NT2/D1 (cell line): Measurements from ENCODE around the gene TMEM178A.

ENCODE experiments used
- DNase-seq: peaks from one replicate; pipeline ENCODE4 v3.0.0-alpha.2; 2011; ENCODE audit warnings: low read depth, low spot score
- H3K27me3 ChIP-seq: 2 replicates; pipeline ENCODE4 v1.6.0; 2011; ENCODE audit warnings: mild to moderate bottlenecking; ENCODE audit not compliant: insufficient read length, insufficient read depth
- H3K36me3 ChIP-seq: 2 replicates; pipeline ENCODE4 v1.6.1; 2011; ENCODE audit warnings: mild to moderate bottlenecking, low read length, mixed read lengths; ENCODE audit not compliant: insufficient read depth, insufficient read length
- H3K4me1 ChIP-seq: 2 replicates; pipeline ENCODE4 v1.5.1; 2011; ENCODE audit not compliant: insufficient read depth, insufficient read length
- H3K4me3 ChIP-seq: 2 replicates; pipeline ENCODE4 v1.5.1; 2011; ENCODE audit warnings: low read depth; ENCODE audit not compliant: insufficient read length
- H3K9ac ChIP-seq: 2 replicates; pipeline ENCODE4 v1.6.0; 2011; ENCODE audit warnings: low read depth; ENCODE audit not compliant: insufficient read length
- H3K9me3 ChIP-seq: 2 replicates; pipeline ENCODE4 v1.5.1; 2011; ENCODE audit warnings: mild to moderate bottlenecking, low read length; ENCODE audit not compliant: insufficient read depth
- SUZ12 ChIP-seq: IDR thresholded peaks from 2 replicates; pipeline ENCODE4 v1.6.1; 2011; ENCODE audit not compliant: insufficient read length, insufficient read depth; ENCODE audit errors: extremely low read depth
- YY1 ChIP-seq: IDR thresholded peaks from 2 replicates; pipeline ENCODE4 v1.6.1; 2011; ENCODE audit not compliant: insufficient read length, insufficient read depth
- ZNF274 ChIP-seq: IDR thresholded peaks from 2 replicates; pipeline ENCODE4 v1.6.1; 2011; ENCODE audit warnings: mild to moderate bottlenecking, low read depth, low read length

TMEM178A gene

DNA sequence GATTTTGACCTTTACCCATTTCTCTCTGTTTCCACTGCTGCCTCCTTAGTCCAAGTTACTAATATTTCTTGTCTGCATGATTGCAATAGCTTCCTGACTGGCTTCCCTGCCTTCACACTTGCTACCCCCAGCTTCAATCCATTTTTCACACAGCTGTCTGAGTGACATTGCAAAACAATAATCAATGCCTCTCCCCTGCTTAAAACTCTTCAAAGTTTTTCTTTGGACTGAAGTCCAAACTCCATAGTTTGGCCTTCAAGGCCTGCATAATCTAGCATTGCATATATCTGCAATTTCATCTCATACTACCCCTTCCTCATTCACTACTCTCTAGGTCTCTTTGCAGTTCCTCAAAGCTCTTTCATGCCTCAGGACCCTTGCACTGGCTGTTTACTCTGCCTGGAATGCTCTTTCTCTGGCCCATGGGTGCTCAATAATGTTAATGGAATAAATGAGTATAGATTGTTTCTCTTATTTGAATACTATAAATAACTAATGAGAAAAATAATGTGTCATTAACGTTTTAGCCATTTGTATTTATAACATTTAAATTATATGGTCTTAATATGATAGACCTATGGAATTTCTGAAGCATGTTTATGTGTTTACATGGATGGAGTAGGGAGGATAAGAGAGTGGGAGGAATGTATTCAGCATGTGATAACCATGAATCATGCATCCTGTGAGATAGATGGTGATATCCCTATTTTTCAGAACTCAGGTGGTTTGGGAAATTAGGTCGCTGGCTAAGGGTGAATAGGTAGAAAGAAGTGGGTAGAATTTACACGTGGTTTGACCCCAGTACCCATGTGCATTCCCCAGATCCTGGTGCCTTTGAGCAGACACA lies 5.7 kb upstream of the TMEM178A start:
- H3K4me1 ChIP-seq, result no peaks in the 10 kb centered on the region

DNA sequence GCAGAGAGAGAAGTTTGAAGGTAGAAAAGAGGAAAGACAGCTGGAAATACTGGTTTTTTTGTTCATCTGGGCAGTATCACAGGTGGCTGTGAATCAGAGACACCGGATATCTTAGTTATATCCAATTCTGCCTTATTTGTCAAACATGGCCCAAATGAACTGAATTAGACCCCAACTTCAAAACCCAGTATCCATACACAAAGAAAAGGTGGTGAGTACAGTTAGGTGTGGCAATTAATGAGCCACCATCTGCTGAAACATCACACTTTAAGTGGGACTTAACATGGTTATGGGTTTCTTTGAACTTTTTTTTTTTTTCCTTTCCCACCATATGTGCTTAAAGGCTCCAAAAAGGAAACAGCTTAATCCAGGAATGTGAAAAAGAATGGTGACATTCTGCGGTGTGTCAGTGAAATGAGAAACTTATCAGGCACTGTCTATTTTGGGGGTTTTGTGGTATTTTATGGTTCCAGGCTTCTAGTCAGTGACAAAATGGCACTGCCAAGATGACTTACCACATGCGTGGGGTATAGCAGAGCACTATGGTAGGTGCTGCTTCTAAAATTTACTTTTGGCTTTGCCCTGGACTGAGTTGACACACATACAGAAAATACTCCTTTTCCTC lies 5.0 kb upstream of the TMEM178A start:
- H3K4me3 ChIP-seq, result no peak overlapping the region
- peaks cover 17% of the 10 kb centered on the region for H3K27me3 ChIP-seq
- no peaks in the 10 kb centered on the region for H3K9me3 ChIP-seq
- H3K36me3 ChIP-seq, result no peaks in the 10 kb centered on the region
- no peak for DNase-seq
- H3K9ac ChIP-seq, result no peak overlapping the region
- no peaks in the 10 kb centered on the region for H3K4me1 ChIP-seq
- TF ChIP-seq YY1 (no peak), SUZ12 (no peak), ZNF274 (no peak)

More for the DNA sequence above, 5.7 kb upstream of the TMEM178A start:
- H3K4me3 ChIP-seq, result no peak overlapping the region
- no peak for TF ChIP-seq ZNF274
- no peak for TF ChIP-seq SUZ12
- TF ChIP-seq YY1, result no peak
- H3K9ac ChIP-seq, result no peak overlapping the region
- DNase-seq, result no peak
- H3K36me3 ChIP-seq, result no peaks in the 10 kb centered on the region
- no peaks in the 10 kb centered on the region for H3K9me3 ChIP-seq
- peaks cover 13% of the 10 kb centered on the region for H3K27me3 ChIP-seq

DNA sequence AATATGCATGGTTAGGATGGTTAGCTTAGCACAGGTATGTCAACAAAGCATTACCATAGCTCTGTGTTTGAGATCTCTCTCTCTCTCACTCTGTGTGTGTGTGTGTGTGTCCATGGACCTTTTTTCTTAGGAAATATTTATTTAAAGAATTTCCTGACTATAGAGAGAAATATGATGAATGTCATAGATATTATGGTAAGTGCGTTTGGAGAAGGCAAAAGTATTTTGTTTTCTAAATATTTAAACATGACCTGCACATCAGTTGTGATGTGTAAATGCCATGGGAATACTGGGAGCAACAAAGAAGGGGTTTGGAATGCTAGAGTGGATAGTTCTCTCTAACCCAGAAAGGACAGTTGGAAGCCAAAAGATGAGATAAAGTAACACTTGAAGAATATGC lies 3.9 kb upstream of the TMEM178A start:
- Histone ChIP-seq H3K4me3 (no peak overlapping the region), H3K36me3 (no peaks in the 10 kb centered on the region), H3K27me3 (peaks cover 27% of the 10 kb centered on the region), H3K4me1 (no peaks in the 10 kb centered on the region), H3K9ac (no peak overlapping the region), H3K9me3 (no peaks in the 10 kb centered on the region)
- TF ChIP-seq YY1, result no peak
- no peak for DNase-seq

DNA sequence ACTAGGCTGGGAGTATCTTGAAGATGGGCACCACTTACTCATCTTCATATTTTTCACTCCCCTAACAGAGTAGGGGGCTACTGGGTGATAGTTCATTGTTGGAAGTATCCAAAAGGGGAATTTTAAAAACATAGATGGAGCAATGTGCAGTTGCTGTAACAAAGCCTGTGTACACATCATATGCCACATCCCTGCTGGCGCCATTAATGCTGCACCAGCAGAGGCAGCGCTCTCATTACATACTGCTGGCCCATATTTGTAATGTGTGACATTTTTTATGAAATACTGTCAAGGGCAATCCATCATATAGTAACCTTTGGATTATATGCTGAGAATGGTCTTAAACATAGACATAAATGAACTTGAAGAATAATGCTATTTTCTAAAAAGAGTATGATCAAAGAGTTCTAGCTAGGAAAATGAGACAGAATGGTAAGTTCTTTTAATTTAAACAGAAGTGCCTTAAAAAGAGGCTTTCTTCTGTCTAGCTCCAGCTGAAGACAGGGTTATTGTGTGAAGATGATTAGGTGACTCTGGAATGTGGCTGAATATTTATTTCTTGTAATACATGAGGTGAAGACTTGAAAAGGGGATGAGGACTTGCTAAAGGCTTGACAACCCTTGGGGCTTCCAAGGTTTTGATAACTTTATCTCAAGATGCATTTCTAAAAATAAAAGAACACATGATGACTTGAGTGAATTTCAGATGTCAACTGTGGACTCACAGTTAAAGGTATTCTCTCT lies 2.4 kb upstream of the TMEM178A start:
- TF ChIP-seq YY1 (no peak), SUZ12 (no peak), ZNF274 (no peak)
- Histone ChIP-seq H3K36me3 (no peaks in the 10 kb centered on the region), H3K4me1 (no peaks in the 10 kb centered on the region), H3K4me3 (no peak overlapping the region), H3K9ac (no peak overlapping the region), H3K9me3 (no peaks in the 10 kb centered on the region), H3K27me3 (peaks cover 42% of the 10 kb centered on the region)
- no peak for DNase-seq

DNA sequence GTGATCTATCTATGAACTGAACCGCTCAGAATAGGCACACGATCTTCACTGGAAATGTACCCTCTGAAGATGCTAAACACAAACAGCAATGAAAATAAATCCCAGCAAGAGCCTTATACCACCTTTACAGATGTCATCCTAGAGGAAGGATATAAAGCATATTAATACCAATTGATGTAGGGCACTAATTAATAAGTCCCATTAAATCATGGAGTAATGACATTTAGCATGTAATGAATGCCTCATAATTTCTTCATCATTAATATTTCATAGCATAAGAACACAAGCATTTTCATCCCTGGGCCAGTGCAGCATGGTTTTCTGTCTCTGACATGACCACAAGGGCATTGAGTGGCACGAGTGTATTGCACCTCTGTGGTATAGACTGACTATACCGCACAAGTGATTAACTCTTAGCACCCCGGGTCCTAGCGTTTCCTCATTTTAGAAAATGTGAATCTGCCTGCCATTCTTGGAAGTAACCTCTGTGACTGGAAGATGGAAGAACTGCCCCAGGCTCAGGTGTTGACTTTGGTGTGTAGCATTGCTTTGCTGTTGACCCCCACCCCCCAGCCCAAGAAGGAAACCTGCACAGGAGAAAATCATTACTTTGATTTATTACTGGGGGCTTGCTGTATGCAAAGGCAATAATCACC lies 1.4 kb upstream of the TMEM178A start:
- TF ChIP-seq SUZ12 (no peak), YY1 (no peak), ZNF274 (no peak)
- DNase-seq, result no peak
- Histone ChIP-seq H3K27me3 (peaks cover 46% of the 10 kb centered on the region), H3K4me1 (no peaks in the 10 kb centered on the region), H3K4me3 (no peak overlapping the region), H3K9me3 (no peaks in the 10 kb centered on the region), H3K9ac (no peak overlapping the region), H3K36me3 (no peaks in the 10 kb centered on the region)

DNA sequence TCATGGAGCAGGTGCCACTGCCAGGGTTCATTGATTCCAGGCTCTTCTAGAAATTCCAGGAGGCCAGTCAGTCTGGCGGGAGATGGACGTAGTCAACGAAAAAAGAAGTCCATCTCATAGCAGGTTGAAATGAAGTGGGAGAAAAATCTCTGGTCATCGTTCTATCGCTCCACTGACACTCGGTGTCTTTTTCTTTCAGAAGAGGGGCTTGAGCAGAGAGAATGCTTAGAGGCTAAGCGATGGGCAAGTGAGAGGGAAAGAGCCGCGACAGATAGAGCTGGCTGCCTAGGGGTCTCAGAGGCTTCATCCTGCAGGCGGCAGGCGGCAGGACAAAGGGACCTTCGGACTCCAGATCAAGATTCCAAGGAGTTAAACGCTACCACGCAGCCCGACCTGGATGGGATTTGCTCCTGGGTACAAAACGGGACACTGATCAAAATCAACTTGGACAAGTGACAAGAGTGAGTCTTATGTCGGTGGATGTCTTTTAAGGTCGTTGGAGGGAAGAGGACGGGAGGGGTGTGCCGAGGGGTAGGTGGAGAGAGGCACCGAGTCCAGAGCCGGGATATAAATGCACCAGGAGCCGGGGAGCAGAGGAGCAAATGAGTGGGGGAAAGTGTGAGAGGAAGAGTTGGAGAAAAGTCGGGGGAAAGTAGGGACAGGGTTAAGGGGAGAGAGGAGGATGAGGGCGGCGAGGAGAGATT lies 677 bp upstream of the TMEM178A start:
- Histone ChIP-seq H3K27me3 (peaks cover 46% of the 10 kb centered on the region), H3K4me3 (peak overlapping the region; percentile 36), H3K9me3 (no peaks in the 10 kb centered on the region), H3K36me3 (no peaks in the 10 kb centered on the region), H3K4me1 (no peaks in the 10 kb centered on the region), H3K9ac (peak overlapping the region; percentile 47)
- DNase-seq, result no peak
- TF ChIP-seq ZNF274 (no peak), YY1 (no peak), SUZ12 (no peak)
